ENCODE data around the gene UBA6. TPM values are rescaled to one million over a fixed set of nuclear protein-coding genes. Genes with fewer than 3 reads are reported as not detected.
A peak's percentile ranks its signal among the peaks of the same experiment; 100 is the strongest.

Gene UBA6
- total RNA-seq, 1 donor from 2014 or later: 88.6 TPM

DNA sequence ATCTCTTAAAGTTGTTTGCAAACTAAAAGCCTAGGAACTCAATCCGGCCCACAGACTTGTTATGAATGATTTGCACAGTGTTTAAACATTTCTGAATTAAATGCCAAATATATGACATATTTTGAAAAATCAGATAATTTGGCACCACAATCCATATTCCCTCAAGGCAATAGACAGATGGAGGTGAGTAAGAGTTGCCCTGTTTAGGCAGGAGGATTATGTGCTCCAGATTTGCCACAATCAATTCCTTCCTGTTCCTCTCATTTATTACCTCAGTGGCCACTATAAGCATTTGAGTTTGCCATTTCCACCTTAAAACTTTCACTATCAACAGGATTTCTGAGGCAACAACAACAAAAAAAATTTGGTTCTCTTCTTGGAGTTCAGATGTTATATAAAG is 18.7 kb downstream of the UBA6 start:
- Mint-ChIP-seq H3K9me3 (no peaks in the 10 kb centered on the region), H3K27ac (no peak overlapping the region), H3K36me3 (peaks cover 14% of the 10 kb centered on the region), H3K27me3 (ENCODE audit: low read depth) (no peaks in the 10 kb centered on the region), H3K4me3 (no peak overlapping the region), H3K4me1 (no peaks in the 10 kb centered on the region)
- TF ChIP-seq, protein P1, sequence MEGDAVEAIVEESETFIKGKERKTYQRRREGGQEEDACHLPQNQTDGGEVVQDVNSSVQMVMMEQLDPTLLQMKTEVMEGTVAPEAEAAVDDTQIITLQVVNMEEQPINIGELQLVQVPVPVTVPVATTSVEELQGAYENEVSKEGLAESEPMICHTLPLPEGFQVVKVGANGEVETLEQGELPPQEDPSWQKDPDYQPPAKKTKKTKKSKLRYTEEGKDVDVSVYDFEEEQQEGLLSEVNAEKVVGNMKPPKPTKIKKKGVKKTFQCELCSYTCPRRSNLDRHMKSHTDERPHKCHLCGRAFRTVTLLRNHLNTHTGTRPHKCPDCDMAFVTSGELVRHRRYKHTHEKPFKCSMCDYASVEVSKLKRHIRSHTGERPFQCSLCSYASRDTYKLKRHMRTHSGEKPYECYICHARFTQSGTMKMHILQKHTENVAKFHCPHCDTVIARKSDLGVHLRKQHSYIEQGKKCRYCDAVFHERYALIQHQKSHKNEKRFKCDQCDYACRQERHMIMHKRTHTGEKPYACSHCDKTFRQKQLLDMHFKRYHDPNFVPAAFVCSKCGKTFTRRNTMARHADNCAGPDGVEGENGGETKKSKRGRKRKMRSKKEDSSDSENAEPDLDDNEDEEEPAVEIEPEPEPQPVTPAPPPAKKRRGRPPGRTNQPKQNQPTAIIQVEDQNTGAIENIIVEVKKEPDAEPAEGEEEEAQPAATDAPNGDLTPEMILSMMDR (IDR thresholded peaks at IDR 0.05; ENCODE audit: unreplicated experiment): no peak
- no peak for DNase-seq (ENCODE audit: low spot score in 2 of 2, unreplicated experiment in 2 of 2)

DNA sequence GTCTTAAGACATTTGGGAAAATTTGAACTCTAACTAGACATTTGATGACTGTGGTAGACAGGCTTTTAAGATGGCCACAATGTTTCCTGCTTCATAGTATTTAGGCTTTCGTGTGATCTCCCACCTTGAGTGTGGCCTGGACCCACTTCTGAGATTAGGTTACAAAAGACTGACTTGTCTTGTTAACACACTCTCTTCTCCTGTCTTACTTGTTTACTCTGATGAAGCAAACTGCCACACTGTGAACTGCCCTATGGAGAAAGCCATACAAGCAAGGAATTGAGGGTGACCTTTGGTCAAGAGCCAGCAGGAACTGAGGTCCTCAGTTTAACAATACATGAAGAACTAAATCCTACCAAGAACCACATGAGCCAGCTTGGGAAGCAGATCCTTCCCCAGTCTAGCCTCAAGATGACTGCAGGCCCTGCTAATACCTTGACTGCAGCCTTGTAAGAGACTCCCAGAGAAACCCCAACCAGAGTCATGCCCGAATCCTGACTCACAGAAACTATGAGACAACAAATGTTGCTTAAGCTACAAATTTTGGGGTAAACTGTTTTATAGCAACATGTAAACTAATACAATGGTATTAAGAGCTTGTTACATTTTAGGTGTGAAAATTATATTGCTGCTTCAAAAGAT is 20.3 kb downstream of the UBA6 start:
- DNase-seq (ENCODE audit: low spot score in 2 of 2, unreplicated experiment in 2 of 2): no peak
- Mint-ChIP-seq H3K36me3 (peaks cover 23% of the 10 kb centered on the region), H3K27ac (no peak overlapping the region), H3K9me3 (peaks cover 5% of the 10 kb centered on the region), H3K4me3 (no peak overlapping the region), H3K27me3 (ENCODE audit: low read depth) (no peaks in the 10 kb centered on the region), H3K4me1 (no peaks in the 10 kb centered on the region)
- TF ChIP-seq, protein P1 (IDR thresholded peaks at IDR 0.05; ENCODE audit: unreplicated experiment): no peak

DNA sequence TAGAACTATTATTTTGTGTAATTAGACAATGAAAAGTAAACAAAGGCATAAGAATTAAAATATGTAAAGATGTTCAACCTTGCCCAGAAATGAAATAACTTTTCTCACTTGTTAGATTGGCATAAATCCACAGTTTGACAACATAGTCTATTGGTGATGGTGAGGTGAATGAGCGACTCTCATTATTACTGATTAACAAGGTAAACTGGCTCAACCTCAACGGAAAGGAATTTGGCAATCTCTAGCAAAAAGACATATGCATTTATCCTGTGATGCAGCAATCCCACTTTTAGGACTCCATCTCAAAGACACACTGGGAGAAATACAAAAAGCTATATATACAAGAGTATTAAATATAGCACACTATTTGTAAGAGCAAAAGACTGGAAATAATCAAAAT is 22.3 kb downstream of the UBA6 start:
- peaks cover 10% of the 10 kb centered on the region for H3K9me3 Mint-ChIP-seq
- no peak overlapping the region for H3K27ac Mint-ChIP-seq
- TF ChIP-seq, protein P1 (IDR thresholded peaks at IDR 0.05; ENCODE audit: unreplicated experiment): no peak
- no peak overlapping the region for H3K4me3 Mint-ChIP-seq
- H3K36me3 Mint-ChIP-seq: peaks cover 39% of the 10 kb centered on the region
- H3K4me1 Mint-ChIP-seq: no peaks in the 10 kb centered on the region
- H3K27me3 Mint-ChIP-seq (ENCODE audit: low read depth): no peaks in the 10 kb centered on the region
- no peak for DNase-seq (ENCODE audit: low spot score in 2 of 2, unreplicated experiment in 2 of 2)

DNA sequence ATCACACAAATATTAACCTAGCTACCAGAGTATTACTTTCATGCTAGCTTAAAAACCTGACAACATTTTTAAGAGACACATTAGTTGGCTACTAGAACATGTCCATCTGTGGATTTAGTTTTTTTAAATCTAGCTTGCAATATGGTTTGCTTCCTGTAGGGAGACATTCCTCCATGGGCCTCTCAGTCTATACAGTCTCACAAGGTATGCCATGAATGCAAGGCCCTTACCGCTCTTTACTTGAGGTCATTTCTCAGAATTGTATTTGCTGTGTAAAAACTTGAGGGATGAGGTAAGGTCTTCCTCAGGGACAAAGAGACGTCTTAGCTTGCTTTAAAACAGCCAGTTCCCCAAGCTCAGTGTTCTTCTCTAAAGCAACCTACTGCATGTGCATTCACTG is 26.9 kb downstream of the UBA6 start:
- no peak overlapping the region for H3K27ac Mint-ChIP-seq
- TF ChIP-seq, protein P1 (IDR thresholded peaks at IDR 0.05; ENCODE audit: unreplicated experiment): peak; percentile 29
- H3K4me1 Mint-ChIP-seq: no peaks in the 10 kb centered on the region
- no peaks in the 10 kb centered on the region for H3K27me3 Mint-ChIP-seq (ENCODE audit: low read depth)
- DNase-seq (ENCODE audit: low spot score in 2 of 2, unreplicated experiment in 2 of 2): no peak
- H3K4me3 Mint-ChIP-seq: no peak overlapping the region
- peaks cover 45% of the 10 kb centered on the region for H3K36me3 Mint-ChIP-seq
- peaks cover 10% of the 10 kb centered on the region for H3K9me3 Mint-ChIP-seq

- Mint-ChIP-seq H3K27ac (no peak overlapping the region), H3K27me3 (ENCODE audit: low read depth) (no peaks in the 10 kb centered on the region), H3K4me1 (no peaks in the 10 kb centered on the region), H3K36me3 (peaks cover 30% of the 10 kb centered on the region), H3K4me3 (no peak overlapping the region), H3K9me3 (no peaks in the 10 kb centered on the region)
- TF ChIP-seq, protein P1 (IDR thresholded peaks at IDR 0.05; ENCODE audit: unreplicated experiment): no peak
- no peak for DNase-seq (ENCODE audit: low spot score in 2 of 2, unreplicated experiment in 2 of 2)
Observed at GRCh38 chr4:67668315-67668714, 32.6 kb downstream of the UBA6 start.

DNA sequence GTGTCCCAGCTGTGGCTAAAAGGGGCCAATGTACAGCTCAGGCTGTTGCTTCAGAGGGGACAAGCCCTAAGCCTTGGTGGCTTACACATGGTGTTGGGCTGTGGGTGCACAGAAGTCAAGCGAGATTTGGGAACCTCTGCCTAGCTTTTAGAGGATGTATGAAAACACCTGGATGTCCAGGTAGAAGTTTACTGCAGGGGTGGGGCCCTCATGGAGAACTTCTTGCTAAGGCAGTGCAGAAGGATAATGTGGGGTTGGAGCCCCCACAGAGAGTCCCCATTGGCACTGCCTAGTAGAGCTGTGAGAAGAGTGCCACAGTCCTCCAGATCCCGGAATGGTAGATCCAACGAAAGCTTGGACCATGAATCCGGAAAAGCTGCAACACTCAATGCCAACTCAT is 40.5 kb downstream of the UBA6 start:
- Mint-ChIP-seq H3K4me3 (no peak overlapping the region), H3K27me3 (ENCODE audit: low read depth) (no peaks in the 10 kb centered on the region), H3K9me3 (peaks cover 50% of the 10 kb centered on the region), H3K36me3 (peaks cover 67% of the 10 kb centered on the region), H3K27ac (no peak overlapping the region), H3K4me1 (no peaks in the 10 kb centered on the region)
- DNase-seq (ENCODE audit: low spot score in 2 of 2, unreplicated experiment in 2 of 2): no peak
- TF ChIP-seq, protein P1 (IDR thresholded peaks at IDR 0.05; ENCODE audit: unreplicated experiment): no peak
